GM19328 (cell line): ENCODE data around the gene RSPO1.
A peak's percentile ranks its signal among the peaks of the same experiment; 100 is the strongest.
"Not testable (repeated sequence)": the region's sequence is repeated elsewhere in the genome, so short reads cannot be mapped to it uniquely, and the experiment has no call there.

ENCODE experiments used
- ATAC-seq: cut with Tn5 transposase; IDR thresholded peaks from one replicate; pipeline ENCODE4 v1.9.1; 2021; ENCODE audit warnings: mild to moderate bottlenecking, moderate library complexity; ENCODE audit not compliant: unreplicated experiment

Gene RSPO1

DNA sequence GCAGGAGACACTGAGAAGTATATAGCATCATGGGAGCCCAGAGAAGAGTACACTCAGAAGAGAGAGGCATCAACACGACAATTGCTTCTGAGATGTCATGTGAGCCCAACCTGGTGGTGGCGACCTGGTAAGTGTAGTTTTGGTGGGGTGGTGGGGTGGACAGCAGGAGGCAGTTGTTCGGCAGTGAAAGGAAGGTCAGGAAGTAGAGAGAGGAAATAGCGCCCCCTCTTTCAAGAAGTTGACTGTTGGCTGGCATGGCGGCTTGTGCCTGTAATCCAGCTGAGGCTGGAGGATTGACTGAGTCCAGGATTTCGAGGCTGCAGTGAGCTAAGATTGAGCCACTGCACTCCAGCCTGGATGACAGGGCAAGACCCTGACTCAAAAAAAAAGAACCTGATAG is 12.6 kb downstream of the RSPO1 start:
- ATAC-seq, result no peak

GRCh38 chr1:37621326-37621870 is 13.3 kb downstream of the RSPO1 start:
- ATAC-seq, result no peak

DNA sequence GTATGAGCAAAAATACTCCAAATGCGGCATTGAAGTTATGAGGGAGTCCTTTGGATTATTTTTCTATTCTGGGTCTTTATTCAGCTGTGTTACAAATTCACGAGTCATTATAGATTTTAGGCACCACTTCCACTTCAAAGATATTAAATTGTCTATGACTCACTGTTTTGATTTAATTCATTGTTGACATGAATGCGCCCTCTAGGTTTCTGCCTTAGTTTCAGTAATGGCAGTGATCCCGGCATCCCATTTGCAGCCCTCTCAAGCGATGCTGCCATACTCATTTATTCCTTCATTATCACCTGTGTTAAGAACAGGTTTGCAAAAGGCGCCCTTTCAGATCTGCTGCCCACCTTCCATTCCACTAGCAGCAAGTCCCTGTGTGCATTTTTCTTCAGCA is 14.0 kb downstream of the RSPO1 start:
- no peak for ATAC-seq

DNA sequence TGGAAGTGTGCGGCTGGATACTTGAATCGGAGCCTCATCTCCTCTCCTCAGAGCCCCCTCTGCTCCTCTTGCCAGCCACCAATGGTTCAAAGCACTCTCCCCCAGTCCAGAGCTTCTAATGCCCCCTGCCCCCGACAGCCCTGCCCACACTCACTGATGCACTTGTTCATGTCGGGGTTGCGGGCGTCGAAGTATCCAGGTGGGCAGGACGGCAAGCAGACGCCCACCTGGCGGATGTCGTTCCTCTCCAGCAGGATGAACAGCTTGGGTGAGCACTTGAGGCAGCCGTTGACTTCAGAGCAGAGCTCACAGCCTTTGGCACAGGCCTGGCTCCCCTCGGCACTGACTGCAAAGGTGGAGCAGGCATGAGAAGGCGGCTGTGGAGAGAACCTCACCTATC is 18.4 kb downstream of the RSPO1 start:
- ATAC-seq, result no peak

DNA sequence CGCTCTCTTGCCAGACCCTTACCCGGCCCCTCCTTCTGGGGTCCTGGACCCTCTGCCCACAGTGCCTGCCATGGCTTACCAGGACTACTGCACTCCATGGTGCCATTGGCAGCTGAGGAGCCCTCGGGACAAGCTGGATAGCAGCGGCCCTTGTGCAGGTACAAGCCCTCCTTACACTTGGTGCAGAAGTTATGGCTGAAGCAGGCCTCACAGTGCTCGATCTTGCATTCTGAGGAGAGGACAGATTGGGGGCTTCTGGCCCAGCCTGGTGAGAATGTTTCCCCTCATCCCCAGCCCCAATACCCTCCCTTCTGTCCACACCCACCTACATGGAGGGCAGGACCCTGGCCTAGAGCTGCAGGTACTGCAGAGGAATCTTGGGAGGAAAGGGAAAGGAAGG is 20.6 kb downstream of the RSPO1 start:
- ATAC-seq, result no peak

DNA sequence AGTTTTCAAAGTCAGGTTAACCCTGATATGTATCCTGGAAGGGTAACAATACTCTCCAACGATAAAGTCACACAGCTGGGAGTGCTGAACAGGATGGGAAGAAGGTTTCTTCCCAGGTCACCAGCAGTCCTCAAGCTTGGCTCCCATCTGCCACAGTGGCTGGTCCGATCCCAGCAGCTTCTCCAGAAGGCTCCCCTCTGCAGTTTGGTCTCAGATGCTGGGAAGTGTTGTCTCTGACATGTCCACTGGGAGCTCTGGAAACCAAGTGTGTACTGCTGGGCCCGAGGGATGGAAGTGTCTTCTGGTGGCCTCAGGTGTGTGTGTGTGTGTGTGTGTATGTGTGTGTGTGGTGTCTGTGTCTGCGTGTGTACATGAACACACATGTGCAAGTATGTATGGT is 22.5 kb downstream of the RSPO1 start:
- no peak for ATAC-seq

DNA sequence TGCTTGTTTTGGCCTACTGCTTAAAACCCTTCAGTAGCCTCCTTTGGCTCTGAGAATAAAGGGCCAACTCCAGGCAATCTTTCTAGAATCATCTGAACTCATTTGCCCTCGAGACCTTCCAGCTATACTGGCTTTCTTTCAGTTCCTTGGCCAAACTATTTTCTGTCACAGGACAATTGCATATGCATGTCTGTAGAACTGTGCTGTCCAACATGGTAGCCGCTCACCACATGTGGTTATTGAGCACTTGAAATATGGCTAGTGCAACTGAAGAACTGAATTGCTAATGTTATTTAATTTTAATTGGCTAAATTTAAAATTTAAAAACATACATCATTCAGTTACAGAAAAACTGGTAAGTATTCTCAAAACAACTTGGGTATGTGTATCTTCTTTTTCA is 24.7 kb downstream of the RSPO1 start:
- ATAC-seq, result no peak

DNA sequence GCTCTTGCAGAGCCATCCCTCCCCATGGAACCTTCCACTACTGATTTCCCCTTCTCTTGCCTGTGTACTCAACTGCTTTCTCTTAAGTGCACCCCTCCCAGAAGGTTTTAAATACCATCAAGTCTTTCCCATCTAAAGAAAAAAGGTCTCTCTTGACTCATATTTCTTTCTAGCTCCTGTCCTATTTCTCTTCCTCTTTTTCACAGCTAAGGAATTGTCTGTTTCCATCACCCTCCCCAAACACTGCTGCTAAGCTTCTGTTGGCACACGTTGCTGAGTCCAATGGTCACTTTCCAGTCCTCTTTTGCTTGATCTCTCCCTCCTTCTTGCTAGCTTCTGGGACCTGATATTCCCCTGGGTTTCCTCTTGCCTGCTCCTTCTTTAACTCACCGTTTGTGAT is 25.7 kb downstream of the RSPO1 start:
- no peak for ATAC-seq

GRCh38 chr1:37606481-37607263 is 28.0 kb downstream of the RSPO1 start:
- no peak for ATAC-seq

- no peak for ATAC-seq
Measured at GRCh38 chr1:37605806-37606474, 28.8 kb downstream of the RSPO1 start.

GRCh38 chr1:37605061-37605650 is 29.5 kb downstream of the RSPO1 start:
- no peak for ATAC-seq

DNA sequence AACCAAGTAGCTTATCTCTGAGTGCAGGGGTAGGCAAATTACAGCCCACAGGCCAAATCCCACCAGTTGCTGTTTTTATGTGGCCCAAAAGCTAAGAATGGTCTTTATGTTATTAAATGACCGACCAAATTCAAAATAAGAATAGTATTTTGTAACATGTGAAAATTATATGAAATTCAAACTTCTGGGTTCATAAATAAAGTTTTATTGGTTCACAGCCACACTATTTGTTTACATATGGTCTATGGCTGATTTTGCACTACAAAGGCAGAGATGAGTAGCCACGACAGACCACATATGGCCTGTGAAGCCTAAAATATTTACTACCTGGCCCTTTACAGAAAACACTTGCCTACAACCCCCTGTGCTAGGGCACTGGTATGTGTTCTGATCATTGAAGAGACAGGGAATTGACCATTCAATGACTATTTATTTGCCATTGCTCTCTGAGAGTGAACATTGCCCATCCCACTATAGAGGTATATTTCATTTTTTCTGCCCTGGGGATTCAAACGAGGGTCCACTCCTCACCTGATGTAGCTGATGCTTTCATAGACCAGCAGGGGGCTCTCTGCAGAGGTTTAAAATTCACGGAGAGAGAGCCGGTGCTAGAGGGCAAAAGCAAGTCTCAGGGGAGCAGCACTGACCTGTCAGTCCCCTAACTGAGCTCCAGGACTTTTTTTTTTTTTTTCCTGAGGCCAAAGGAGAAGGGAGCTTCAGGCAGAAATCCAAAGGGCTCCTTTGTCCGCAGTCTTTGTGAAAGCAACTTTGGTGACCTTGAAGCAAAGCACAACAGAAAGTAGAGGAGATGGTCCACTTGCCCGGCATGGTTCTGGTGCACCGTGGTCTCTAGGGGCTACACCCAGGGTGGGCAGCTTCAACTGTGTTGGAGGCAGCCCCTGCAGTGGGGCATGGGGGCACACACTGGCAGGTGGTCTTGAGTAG is 31.7 kb downstream of the RSPO1 start:
- no peak for ATAC-seq

DNA sequence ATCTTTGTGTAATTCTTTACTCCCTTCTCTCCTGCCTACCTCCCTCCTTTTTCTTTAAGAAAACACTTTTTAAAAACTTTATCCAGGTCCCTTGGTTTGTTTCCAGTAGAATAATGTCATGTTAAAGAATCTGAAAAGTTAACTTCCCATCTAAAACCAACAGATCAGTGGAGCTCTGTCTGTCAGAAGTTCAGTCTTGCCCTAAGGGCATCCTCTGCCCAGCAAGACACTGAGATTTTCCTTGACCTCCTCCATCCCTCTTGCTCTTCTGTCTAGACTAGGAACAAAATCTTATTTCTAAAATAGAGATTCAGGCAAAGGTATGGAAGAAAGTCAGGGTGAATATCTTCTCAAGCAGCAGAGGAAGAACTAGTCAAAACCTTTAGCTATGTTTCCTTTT is 33.3 kb downstream of the RSPO1 start:
- ATAC-seq, result no peak

GRCh38 chr1:37599940-37600339 is 34.8 kb downstream of the RSPO1 start:
- no peak for ATAC-seq

DNA sequence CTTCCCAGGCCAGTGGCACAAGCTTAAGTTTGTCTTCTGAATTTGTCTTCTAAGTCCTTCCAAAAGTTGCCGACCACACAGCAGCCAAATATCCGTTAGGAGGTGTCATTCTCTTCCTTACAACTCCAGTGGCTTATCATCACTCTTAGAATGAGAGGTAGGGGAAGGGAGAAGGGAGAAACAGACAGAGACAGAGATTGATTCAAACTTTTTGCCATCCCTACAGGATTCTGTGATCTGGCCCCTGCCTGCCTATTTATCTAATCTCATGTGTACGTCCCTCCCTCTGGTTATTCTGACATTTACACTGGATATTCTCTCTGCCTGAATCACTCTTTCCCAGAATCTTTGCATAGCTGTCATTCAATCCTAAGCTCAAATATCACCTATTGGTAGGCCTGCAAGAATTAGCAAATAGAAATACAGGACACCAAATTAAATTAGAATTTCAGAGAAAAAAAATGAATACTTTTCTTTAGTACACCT is 38.5 kb downstream of the RSPO1 start:
- ATAC-seq, result no peak

GRCh38 chr1:37595440-37596181 is 39.1 kb downstream of the RSPO1 start, which contains the start of gene GNL2:
TSS of gene GNL2 (minus strand) at chr1:37595937. CDS start at chr1:37595822, 115 bp downstream.
- ATAC-seq, result peak; percentile 96

DNA sequence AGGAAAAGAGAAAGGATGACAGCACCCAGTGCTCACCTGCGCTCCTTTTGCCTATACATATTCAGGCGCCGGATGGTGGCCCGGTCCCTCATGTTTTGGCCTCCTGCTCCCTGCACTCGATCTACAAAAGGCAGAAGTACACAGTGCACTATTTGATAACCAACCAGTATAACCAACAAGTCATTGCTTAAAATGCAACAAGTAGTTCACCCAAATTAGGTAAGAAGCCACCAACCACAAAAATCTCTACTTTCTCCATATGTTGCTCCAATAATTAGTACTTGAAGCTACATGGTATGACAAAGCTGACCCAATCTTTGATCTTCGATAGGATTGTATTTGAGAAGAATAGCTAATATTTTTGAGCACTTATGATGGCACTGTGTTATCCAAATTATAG is 41.0 kb downstream of the RSPO1 start:
- no peak for ATAC-seq

DNA sequence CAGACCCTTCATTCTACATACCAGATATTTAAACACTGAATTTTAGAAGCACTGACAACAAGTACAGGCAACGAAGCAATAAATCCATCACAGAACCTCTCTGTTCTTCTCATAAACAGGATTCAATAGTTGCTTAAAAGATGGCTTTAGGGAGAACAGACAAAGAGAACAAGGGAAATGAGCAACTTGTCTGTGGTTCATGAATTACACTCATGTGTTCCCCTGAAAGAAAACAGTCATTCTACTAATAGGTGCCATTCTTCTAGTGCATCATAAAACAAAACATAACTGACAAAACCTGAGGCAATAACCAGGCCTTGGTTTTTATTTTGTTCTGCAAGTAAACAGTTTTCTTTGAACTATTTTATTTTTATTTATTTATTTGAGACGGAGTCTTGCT is 45.8 kb downstream of the RSPO1 start:
- no peak for ATAC-seq

GRCh38 chr1:37584544-37584943 is 50.1 kb downstream of the RSPO1 start:
- ATAC-seq, result not testable (repeated sequence)

DNA sequence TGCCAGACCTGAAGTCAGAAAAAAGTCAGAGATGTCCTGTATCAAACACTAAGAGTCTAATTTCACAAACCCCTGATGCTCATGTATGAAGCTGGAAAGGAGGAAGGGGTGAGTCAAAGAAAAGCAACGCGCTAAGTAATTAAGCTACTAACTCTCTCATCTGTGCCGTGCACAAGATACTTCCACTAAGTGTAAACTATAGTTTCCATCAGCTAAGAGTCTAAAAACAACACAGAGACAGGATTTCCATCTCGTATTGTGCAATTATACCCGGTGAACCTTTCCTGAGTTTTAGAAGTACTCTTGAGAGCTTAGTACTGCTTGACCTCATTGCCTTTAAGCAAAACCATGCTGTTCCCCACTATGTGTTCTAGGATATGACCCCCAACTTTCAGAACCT is 59.0 kb downstream of the RSPO1 start:
- ATAC-seq, result no peak
